Chondrocyte (in vitro differentiated cells): ENCODE results near the gene HTD2. TPM values are rescaled to one million over a fixed set of nuclear protein-coding genes. Genes with fewer than 3 reads are reported as not detected.

Experiments used
- DNase-seq: peaks from one replicate; pipeline ENCODE4 v3.0.0; 2021; ENCODE audit warnings: mixed read lengths, low spot score
- H3K27ac Mint-ChIP-seq: one replicate; pipeline ENCODE4 v1.8.0; 2021; ENCODE audit warnings: mild to moderate bottlenecking, moderate library complexity, mixed read lengths; ENCODE audit not compliant: unreplicated experiment
- H3K27me3 Mint-ChIP-seq: 2 replicates; pipeline ENCODE4 v1.8.0; 2021; ENCODE audit warnings: low read depth, mixed read lengths
- H3K36me3 Mint-ChIP-seq: 2 replicates; pipeline ENCODE4 v1.8.0; 2021; ENCODE audit warnings: low read depth, mixed read lengths
- H3K4me1 Mint-ChIP-seq: 2 replicates; pipeline ENCODE4 v1.8.0; 2021; ENCODE audit warnings: low read depth, mild to moderate bottlenecking, mixed read lengths
- H3K4me3 Mint-ChIP-seq: one replicate; pipeline ENCODE4 v1.8.0; 2021; ENCODE audit warnings: mild to moderate bottlenecking, moderate library complexity, mixed read lengths; ENCODE audit not compliant: unreplicated experiment
- H3K9me3 Mint-ChIP-seq: 2 replicates; pipeline ENCODE4 v1.8.0; 2021; ENCODE audit warnings: low read depth, mixed read lengths
- CTCF ChIP-seq: fragments of 200-600 bp; sonication (generic); IDR thresholded peaks from 2 replicates; pipeline ENCODE4 v1.5.0; 2021; ENCODE audit warnings: antibody characterized with exemption, mild to moderate bottlenecking, moderate library complexity
- total RNA-seq: library from RNA; stranded (reverse); gene quantifications from 3 replicates; pipeline ENCODE4 v1.2.1, GENCODE V29; 2021

Gene HTD2
- total RNA-seq, 1 donor from 2014 or later = 5.0 TPM

DNA sequence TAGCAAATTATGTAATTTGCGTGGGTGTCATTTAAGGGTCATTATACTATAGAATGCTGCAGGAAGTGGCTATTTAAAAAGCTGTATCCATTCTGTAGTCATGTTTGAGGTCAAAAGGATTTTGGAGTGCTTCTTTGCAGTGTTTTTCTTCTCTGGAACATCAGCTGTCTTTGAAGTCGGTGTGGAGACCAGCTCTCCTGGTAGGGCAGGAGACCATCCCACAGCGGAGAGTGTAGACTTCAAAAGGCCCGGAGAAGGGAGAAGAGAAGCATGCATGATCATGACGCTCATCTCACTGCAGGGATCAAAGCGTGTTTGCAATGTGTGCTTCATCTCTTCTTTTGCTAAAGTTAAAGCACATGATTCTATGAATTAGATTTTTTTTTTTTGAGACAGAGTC is 46.3 kb downstream of the HTD2 start:
- no peak for DNase-seq
- no peak for TF ChIP-seq CTCF
- Mint-ChIP-seq H3K9me3 (no peaks in the 10 kb centered on the region), H3K4me1 (peaks cover 23% of the 10 kb centered on the region), H3K27me3 (no peaks in the 10 kb centered on the region), H3K27ac (no peak overlapping the region), H3K4me3 (no peak overlapping the region), H3K36me3 (peaks cover 4% of the 10 kb centered on the region)

GRCh38 chr3:58353722-58354553 is 47.6 kb downstream of the HTD2 start:
- DNase-seq = no peak
- Mint-ChIP-seq H3K9me3 (no peaks in the 10 kb centered on the region), H3K4me1 (peaks cover 23% of the 10 kb centered on the region), H3K27me3 (no peaks in the 10 kb centered on the region), H3K4me3 (no peak overlapping the region), H3K27ac (peak overlapping the region; percentile 5), H3K36me3 (peaks cover 4% of the 10 kb centered on the region)
- peak; percentile 22 for TF ChIP-seq CTCF

DNA sequence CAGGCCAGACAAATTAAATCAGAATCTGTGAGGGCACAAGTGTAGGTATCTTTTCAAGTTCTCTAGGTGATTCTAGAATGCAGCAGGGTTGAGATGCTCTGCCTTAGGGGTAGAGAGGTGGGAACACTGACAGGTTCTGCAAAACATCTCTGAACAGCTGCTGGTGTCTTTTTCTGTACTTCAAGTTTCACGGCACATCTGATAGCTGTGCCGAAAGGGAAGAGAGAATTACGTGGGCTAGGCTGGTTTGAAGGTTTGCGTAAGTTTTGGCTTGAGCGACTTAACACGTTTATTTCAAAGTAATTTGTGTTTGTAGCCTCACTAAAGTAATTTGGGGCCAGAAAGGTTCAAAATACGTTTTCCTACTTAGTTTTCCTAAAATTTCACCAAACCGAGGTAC is 48.9 kb downstream of the HTD2 start:
- H3K9me3 Mint-ChIP-seq = no peaks in the 10 kb centered on the region
- no peak for DNase-seq
- TF ChIP-seq CTCF = no peak
- peaks cover 4% of the 10 kb centered on the region for H3K36me3 Mint-ChIP-seq
- H3K27ac Mint-ChIP-seq = no peak overlapping the region
- peaks cover 19% of the 10 kb centered on the region for H3K4me1 Mint-ChIP-seq
- no peak overlapping the region for H3K4me3 Mint-ChIP-seq
- no peaks in the 10 kb centered on the region for H3K27me3 Mint-ChIP-seq

GRCh38 chr3:58356054-58356453 is 49.7 kb downstream of the HTD2 start:
- DNase-seq = no peak
- H3K4me3 Mint-ChIP-seq = no peak overlapping the region
- H3K4me1 Mint-ChIP-seq = peaks cover 11% of the 10 kb centered on the region
- TF ChIP-seq CTCF = no peak
- no peak overlapping the region for H3K27ac Mint-ChIP-seq
- H3K9me3 Mint-ChIP-seq = no peaks in the 10 kb centered on the region
- H3K27me3 Mint-ChIP-seq = no peaks in the 10 kb centered on the region
- H3K36me3 Mint-ChIP-seq = peaks cover 4% of the 10 kb centered on the region

- Mint-ChIP-seq H3K36me3 (peaks cover 2% of the 10 kb centered on the region), H3K9me3 (no peaks in the 10 kb centered on the region), H3K4me3 (no peak overlapping the region), H3K4me1 (peaks cover 16% of the 10 kb centered on the region), H3K27ac (no peak overlapping the region), H3K27me3 (no peaks in the 10 kb centered on the region)
- TF ChIP-seq CTCF = no peak
- DNase-seq = no peak
These were observed 51.1 kb downstream of the HTD2 start for GRCh38 chr3:58357402-58357801.
